ENCODE measurements around the gene PARD3.
"Not testable (repeated sequence)": the region's sequence is repeated elsewhere in the genome, so short reads cannot be mapped to it uniquely, and the experiment has no call there.

GRCh38 chr10:34391168-34391567 is 423.9 kb downstream of the PARD3 start:
- not testable (repeated sequence) for TF ChIP-seq CTCF, POLR2AphosphoS5, POLR2A (IDR thresholded peaks at IDR 0.05)
